NCI-H1417 treated with DMSO at 0.1 percent for 48 hours (cell line): ENCODE results near the gene IGFBP5.

Experiments
- DNase-seq: peaks from one replicate; lab custom pipeline; 2025; lab: John Stamatoyannopoulos, UW

Gene IGFBP5

GRCh38 chr2:216695401-216695821 is at the start of gene IGFBP5:
Gene IGFBP5 (minus strand): TSS chr2:216695549. CDS start chr2:216694775, 774 bp downstream.
- no peak for DNase-seq

- no peak for DNase-seq
These were observed 48.4 kb upstream of the IGFBP5 start for GRCh38 chr2:216743781-216744180.

- DNase-seq = no peak
These were observed 47.1 kb upstream of the IGFBP5 start for GRCh38 chr2:216742411-216742810.

GRCh38 chr2:216741223-216741593 is 45.9 kb upstream of the IGFBP5 start:
- no peak for DNase-seq

- no peak for DNase-seq
These were observed 45.3 kb upstream of the IGFBP5 start for GRCh38 chr2:216740557-216741222.

GRCh38 chr2:216739035-216739434 is 43.7 kb upstream of the IGFBP5 start:
- DNase-seq = no peak

GRCh38 chr2:216737676-216738075 is 42.3 kb upstream of the IGFBP5 start:
- no peak for DNase-seq

GRCh38 chr2:216736326-216736725 is 41.0 kb upstream of the IGFBP5 start:
- no peak for DNase-seq

GRCh38 chr2:216735668-216736067 is 40.3 kb upstream of the IGFBP5 start:
- DNase-seq = no peak

GRCh38 chr2:216735086-216735485 is 39.7 kb upstream of the IGFBP5 start:
- no peak for DNase-seq

GRCh38 chr2:216733046-216733445 is 37.7 kb upstream of the IGFBP5 start:
- DNase-seq = no peak

GRCh38 chr2:216732334-216732733 is 37.0 kb upstream of the IGFBP5 start:
- DNase-seq = no peak

GRCh38 chr2:216731465-216731864 is 36.1 kb upstream of the IGFBP5 start:
- no peak for DNase-seq

GRCh38 chr2:216730871-216731270 is 35.5 kb upstream of the IGFBP5 start:
- DNase-seq = no peak

- no peak for DNase-seq
These were observed 32.2 kb upstream of the IGFBP5 start for GRCh38 chr2:216727346-216728122.

GRCh38 chr2:216724190-216724589 is 28.8 kb upstream of the IGFBP5 start:
- DNase-seq = no peak

GRCh38 chr2:216721141-216721540 is 25.8 kb upstream of the IGFBP5 start:
- DNase-seq = no peak

GRCh38 chr2:216720722-216721121 is 25.4 kb upstream of the IGFBP5 start:
- no peak for DNase-seq

- DNase-seq = no peak
These were observed 22.7 kb upstream of the IGFBP5 start for GRCh38 chr2:216717907-216718615.

GRCh38 chr2:216717491-216717901 is 22.1 kb upstream of the IGFBP5 start:
- no peak for DNase-seq

- no peak for DNase-seq
These were observed 20.8 kb upstream of the IGFBP5 start for GRCh38 chr2:216716109-216716508.

- no peak for DNase-seq
These were observed 20.1 kb upstream of the IGFBP5 start for GRCh38 chr2:216715402-216715974.

GRCh38 chr2:216714376-216714775 is 19.0 kb upstream of the IGFBP5 start:
- no peak for DNase-seq
